Vagina (tissue), 2 donors: ENCODE results near the gene PRDM5. TPM values are rescaled to one million over a fixed set of nuclear protein-coding genes. Genes with fewer than 3 reads are reported as not detected.

ENCODE experiments used
- DNase-seq, 2 donors: peaks; one replicate each; pipeline ENCODE4 v3.0.0-alpha.2; 2017; ENCODE audit errors: extremely low spot score in 2 of 2
- H3K27ac ChIP-seq: fragments of 200-600 bp; sonication (generic); one replicate; pipeline ENCODE4 v1.5.1; 2019
- H3K27me3 ChIP-seq: fragments of 200-600 bp; sonication (generic); one replicate; pipeline ENCODE4 v1.5.1; 2019
- H3K36me3 ChIP-seq, 2 donors: fragments of 200-600 bp; sonication (generic); one replicate each; pipeline ENCODE4 v1.5.1; 2017 to 2019
- H3K4me1 ChIP-seq: fragments of 200-600 bp; sonication (generic); one replicate; pipeline ENCODE4 v1.5.1; 2019
- H3K4me3 ChIP-seq, 2 donors: fragments of 200-600 bp; sonication (generic); 1 replicate in 1 of 2; 2 replicates in 1 of 2; pipeline ENCODE4 v1.5.1; 2016 to 2019
- H3K9me3 ChIP-seq: fragments of 200-600 bp; sonication (generic); one replicate; pipeline ENCODE4 v1.5.1; 2019
- CTCF ChIP-seq, 3 experiments: fragments of 450-650 bp in 2 of 3; fragments of 200-600 bp in 1 of 3; sonication (generic) in 1 of 3; IDR thresholded peaks; one replicate each; pipeline ENCODE4 v1.5.1; 2017 to 2019; ENCODE audit warnings: antibody characterized with exemption in 3 of 3, mild to moderate bottlenecking in 2 of 3, moderate library complexity in 2 of 3
- POLR2A ChIP-seq, 2 donors: fragments of 450-650 bp; IDR thresholded peaks; one replicate each; pipeline ENCODE4 v1.6.1; 2017; ENCODE audit warnings: antibody characterized with exemption in 2 of 2, mild to moderate bottlenecking in 2 of 2, moderate library complexity in 2 of 2
- POLR2AphosphoS5 ChIP-seq, 2 donors: sonication (generic); formaldehyde crosslinking; IDR thresholded peaks; one replicate each; pipeline ENCODE4 v1.9.0; 2017; ENCODE audit warnings: antibody characterized with exemption in 2 of 2, mild to moderate bottlenecking in 2 of 2, low read depth in 1 of 2; ENCODE audit not compliant: insufficient read depth in 1 of 2
- intact Hi-C: fragments of 100-400 bp; cut with DNase I; formaldehyde crosslinking; loops from one replicate; pipeline ENCODE4 v1.15.1; 2023
- total RNA-seq: library from RNA; depleted of rRNA; stranded (reverse); fragments of >200 nt; gene quantifications from one replicate; pipeline ENCODE4 v1.2.3, GENCODE V29; 2016

Gene PRDM5
- 15.2 TPM for total RNA-seq

GRCh38 chr4:120922381-120923206 is at the start of gene PRDM5:
TSS of gene PRDM5 (minus strand) at chr4:120922726. CDS start at chr4:120922608, 118 bp downstream.
- H3K4me1 ChIP-seq = peaks cover 27% of the 10 kb centered on the region
- no peaks in the 10 kb centered on the region for H3K9me3 ChIP-seq
- H3K27me3 ChIP-seq = no peaks in the 10 kb centered on the region
- peak within 1 kb of the TSS; percentile 78 for H3K27ac ChIP-seq
- no peak for DNase-seq
- H3K4me3 ChIP-seq = peak within 1 kb of the TSS; percentile 66 to 95
- H3K36me3 ChIP-seq = no peaks in the 10 kb centered on the region
- TF ChIP-seq POLR2A (IDR thresholded peaks at IDR 0.05) (no peak), POLR2AphosphoS5 (IDR thresholded peaks at IDR 0.05; ENCODE audit: insufficient read depth in 1 of 2, low read depth in 1 of 2) (no peak), CTCF (IDR thresholded peaks at IDR 0.05) (no peak)
- intact Hi-C loops = no loop called here

GRCh38 chr4:120971884-120972283 is 49.4 kb upstream of the PRDM5 start:
- Histone ChIP-seq H3K27ac (no peak overlapping the region), H3K4me1 (no peaks in the 10 kb centered on the region), H3K27me3 (no peaks in the 10 kb centered on the region), H3K36me3 (no peaks in the 10 kb centered on the region), H3K9me3 (no peaks in the 10 kb centered on the region), H3K4me3 (no peak overlapping the region)
- intact Hi-C loops = no loop called here
- TF ChIP-seq POLR2AphosphoS5 (IDR thresholded peaks at IDR 0.05; ENCODE audit: insufficient read depth in 1 of 2, low read depth in 1 of 2) (no peak), POLR2A (IDR thresholded peaks at IDR 0.05) (no peak), CTCF (IDR thresholded peaks at IDR 0.05) (no peak)
- DNase-seq = no peak

GRCh38 chr4:120965938-120966337 is 43.4 kb upstream of the PRDM5 start:
- no peak overlapping the region for H3K4me3 ChIP-seq
- TF ChIP-seq POLR2A (IDR thresholded peaks at IDR 0.05) (no peak), POLR2AphosphoS5 (IDR thresholded peaks at IDR 0.05; ENCODE audit: insufficient read depth in 1 of 2, low read depth in 1 of 2) (no peak), CTCF (IDR thresholded peaks at IDR 0.05) (no peak)
- H3K36me3 ChIP-seq = no peaks in the 10 kb centered on the region
- intact Hi-C loops = no loop called here
- no peak for DNase-seq
- H3K9me3 ChIP-seq = no peaks in the 10 kb centered on the region
- H3K4me1 ChIP-seq = no peaks in the 10 kb centered on the region
- H3K27ac ChIP-seq = no peak overlapping the region
- H3K27me3 ChIP-seq = no peaks in the 10 kb centered on the region

- H3K36me3 ChIP-seq = no peaks in the 10 kb centered on the region
- no peaks in the 10 kb centered on the region for H3K4me1 ChIP-seq
- no peak overlapping the region for H3K4me3 ChIP-seq
- TF ChIP-seq CTCF (IDR thresholded peaks at IDR 0.05) = no peak
- no peak for TF ChIP-seq POLR2A (IDR thresholded peaks at IDR 0.05)
- TF ChIP-seq POLR2AphosphoS5 (IDR thresholded peaks at IDR 0.05; ENCODE audit: insufficient read depth in 1 of 2, low read depth in 1 of 2) = no peak
- intact Hi-C loops = no loop called here
- no peaks in the 10 kb centered on the region for H3K9me3 ChIP-seq
- no peak overlapping the region for H3K27ac ChIP-seq
- H3K27me3 ChIP-seq = no peaks in the 10 kb centered on the region
- no peak for DNase-seq
Measured at GRCh38 chr4:120964596-120964995, 42.1 kb upstream of the PRDM5 start.

GRCh38 chr4:120963449-120963848 is 40.9 kb upstream of the PRDM5 start:
- DNase-seq = no peak
- Histone ChIP-seq H3K4me1 (no peaks in the 10 kb centered on the region), H3K27me3 (no peaks in the 10 kb centered on the region), H3K36me3 (no peaks in the 10 kb centered on the region), H3K9me3 (no peaks in the 10 kb centered on the region), H3K4me3 (no peak overlapping the region), H3K27ac (no peak overlapping the region)
- intact Hi-C loops = no loop called here
- TF ChIP-seq POLR2AphosphoS5 (IDR thresholded peaks at IDR 0.05; ENCODE audit: insufficient read depth in 1 of 2, low read depth in 1 of 2) (no peak), CTCF (IDR thresholded peaks at IDR 0.05) (no peak), POLR2A (IDR thresholded peaks at IDR 0.05) (no peak)
